Measurements from ENCODE around the gene PRR19. TPM values are rescaled to one million over a fixed set of nuclear protein-coding genes. Genes with fewer than 3 reads are reported as not detected.

The PRR19 gene
- total RNA-seq, 1 experiment from 2014 or later = 3.2 TPM

- Histone ChIP-seq H3K23ac (ENCODE audit: insufficient read length, low read depth, low read length) (no peak overlapping the region), H4K20me1 (ENCODE audit: control insufficient read depth, insufficient read depth, insufficient read length) (no peaks in the 10 kb centered on the region), H3K27ac (ENCODE audit: insufficient read length, low read depth, low read length) (no peak overlapping the region), H3K79me1 (ENCODE audit: insufficient read depth, low read depth, low read length, poor library complexity, severe bottlenecking) (no peaks in the 10 kb centered on the region), H3K4me1 (ENCODE audit: insufficient read depth, low read length) (no peaks in the 10 kb centered on the region), H4K8ac (replicated peaks; ENCODE audit: insufficient read length, low read depth, low read length) (no peak overlapping the region), H4K91ac (ENCODE audit: insufficient read length, low read depth, low read length) (no peak overlapping the region), H3K9ac (ENCODE audit: extremely low read depth, insufficient read length, low read length) (no peak overlapping the region), H2BK12ac (ENCODE audit: insufficient read length, low read depth, low read length) (no peak overlapping the region), H3K4me2 (ENCODE audit: insufficient read depth, insufficient read length, low read length) (no peak overlapping the region), H3K56ac (ENCODE audit: insufficient read length, low read depth, low read length) (no peak overlapping the region), H2BK120ac (ENCODE audit: low read depth, low read length, poor library complexity, severe bottlenecking) (no peak overlapping the region), H3K79me2 (ENCODE audit: insufficient read depth, low read length) (no peaks in the 10 kb centered on the region), H3K18ac (ENCODE audit: insufficient read length, low read depth, low read length) (no peak overlapping the region), H3K14ac (ENCODE audit: insufficient read depth, low read length) (no peak overlapping the region), H4K5ac (ENCODE audit: insufficient read length, low read depth, low read length) (no peak overlapping the region), H3T11ph (ENCODE audit: low read length) (no peak overlapping the region), H2BK15ac (ENCODE audit: low read depth, low read length) (no peak overlapping the region), H3K27me3 (ENCODE audit: insufficient read depth, low read length) (no peaks in the 10 kb centered on the region), H2AFZ (ENCODE audit: low read length) (no peak overlapping the region), H2BK20ac (ENCODE audit: low read depth, low read length, poor library complexity, severe bottlenecking) (no peak overlapping the region), H3K23me2 (ENCODE audit: insufficient read length, low read depth, low read length, poor library complexity, severe bottlenecking) (no peaks in the 10 kb centered on the region), H3K9me3 (ENCODE audit: control insufficient read depth, low read depth, low read length) (no peaks in the 10 kb centered on the region), H2BK5ac (ENCODE audit: insufficient read length, low read length) (no peak overlapping the region), H3K4ac (ENCODE audit: low read depth, low read length) (no peak overlapping the region), H2AK5ac (ENCODE audit: insufficient read length, low read length) (no peak overlapping the region)
- Mint-ChIP-seq H3K4me3 (no peak overlapping the region), H3K36me3 (ENCODE audit: insufficient read depth in 1 of 3, low read depth in 3 of 3) (peaks cover 3 to 28% (median 17%) of the 10 kb centered on the region in 3 experiments; a peak in 6 of 7 replicates), H3K4me1 (no peaks in the 10 kb centered on the region), H3K27me3 (ENCODE audit: low read depth) (no peaks in the 10 kb centered on the region), H3K27ac (no peak overlapping the region; a peak in 1 of 7 replicates), H3K9me3 (no peaks in the 10 kb centered on the region; a peak in 1 of 5 replicates)
- DNase-seq = no peak
- TF ChIP-seq CTCF (conservative IDR thresholded peaks at IDR 0.05) = no peak
- WGBS (ENCODE audit: extremely low coverage, insufficient read length, low lambda C conversion rate) = no CpG with 5 or more reads among the region's 3 CpGs
Observed at GRCh38 chr19:42350417-42350816, 48.5 kb downstream of the PRR19 start.
